Stimulated activated CD8-positive, alpha-beta memory T cell treated with anti-CD3 and anti-CD28 coated beads, Interleukin-7, amount 100 ng/mL, for 24 hours (primary cell): ENCODE data around the gene MAN1B1.

ENCODE experiments used
- DNase-seq: peaks from one replicate; pipeline ENCODE4 v3.0.0-alpha.2; 2020; ENCODE audit warnings: low read depth

MAN1B1 gene

DNA sequence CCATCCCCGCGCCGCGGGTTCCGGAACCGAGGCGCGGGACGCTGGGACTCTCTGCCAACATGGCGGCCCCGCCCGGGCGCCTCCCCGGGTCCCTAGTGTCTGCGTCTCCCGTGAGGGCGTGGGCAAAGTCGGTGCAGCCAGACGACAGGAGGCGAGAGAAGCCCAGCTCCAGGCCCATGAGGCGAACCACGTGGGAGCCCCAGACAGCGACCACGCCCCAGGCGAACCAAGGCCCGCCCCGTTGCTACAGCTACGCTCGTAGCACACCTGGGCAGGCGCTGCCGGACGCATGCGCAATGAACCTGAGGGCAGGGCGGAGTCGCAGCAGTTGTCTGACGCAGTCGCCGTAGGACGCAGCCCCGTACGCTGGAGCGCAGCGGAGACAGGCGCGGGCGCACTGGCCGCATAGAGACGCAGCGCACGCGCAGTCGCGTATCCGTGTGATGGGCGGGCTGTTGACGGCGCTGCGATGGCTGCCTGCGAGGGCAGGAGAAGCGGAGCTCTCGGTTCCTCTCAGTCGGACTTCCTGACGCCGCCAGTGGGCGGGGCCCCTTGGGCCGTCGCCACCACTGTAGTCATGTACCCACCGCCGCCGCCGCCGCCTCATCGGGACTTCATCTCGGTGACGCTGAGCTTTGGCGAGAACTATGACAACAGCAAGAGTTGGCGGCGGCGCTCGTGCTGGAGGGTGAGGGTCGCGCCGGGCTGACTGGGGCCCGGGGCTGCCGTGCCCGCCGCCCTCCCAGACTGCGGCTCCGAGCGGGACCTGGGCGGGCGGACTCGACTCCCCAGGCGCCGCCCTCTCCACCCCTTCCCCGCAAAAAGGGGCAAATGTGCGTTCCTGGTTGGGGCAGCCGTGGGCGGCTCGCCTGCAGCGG is at the start of gene MAN1B1:
Gene MAN1B1 (plus strand): TSS at position 455 of the 878 bp plus-strand sequence. CDS start 15 bp downstream, at position 470.
- DNase-seq = peak; percentile 99

DNA sequence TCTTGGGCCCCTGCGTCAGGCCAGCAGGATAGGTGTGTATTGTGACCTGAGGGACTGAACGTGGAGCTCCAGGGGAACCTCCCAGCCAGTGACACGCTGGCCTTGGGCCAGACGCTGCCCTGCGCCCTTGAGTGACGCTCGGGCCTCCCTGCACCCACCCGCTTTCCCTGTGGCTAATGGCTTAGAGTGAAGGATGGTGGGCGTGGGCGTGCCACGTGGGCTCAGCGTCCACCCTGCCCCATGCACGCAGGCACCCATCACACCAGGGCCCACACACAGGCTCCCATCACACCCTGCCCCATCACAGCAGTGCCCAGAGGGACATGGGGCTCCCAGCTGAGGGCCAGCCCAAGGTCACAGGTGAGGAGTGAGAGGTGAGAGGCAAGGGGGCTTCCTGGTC is 49.8 kb upstream of the MAN1B1 start:
- DNase-seq = no peak

DNA sequence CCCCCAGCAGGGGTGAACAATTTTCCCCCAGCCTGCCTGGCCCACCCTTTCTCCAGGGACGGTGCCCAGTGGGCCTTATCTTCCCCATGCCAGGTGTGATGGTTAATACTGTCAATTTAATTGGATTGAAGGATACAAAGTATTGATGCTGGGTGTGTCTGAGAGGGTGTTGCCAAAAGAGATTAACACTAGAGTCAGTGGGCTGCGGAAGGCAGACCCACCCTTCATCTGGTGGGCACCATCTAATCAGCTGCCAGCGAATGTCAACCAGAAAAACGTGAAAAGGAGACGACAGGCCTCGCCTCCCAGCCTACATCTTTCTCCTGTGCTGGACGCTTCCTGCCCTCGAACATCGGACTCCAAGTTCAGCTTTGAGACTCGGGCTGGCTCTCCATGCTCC is 49.3 kb upstream of the MAN1B1 start:
- DNase-seq = no peak

DNA sequence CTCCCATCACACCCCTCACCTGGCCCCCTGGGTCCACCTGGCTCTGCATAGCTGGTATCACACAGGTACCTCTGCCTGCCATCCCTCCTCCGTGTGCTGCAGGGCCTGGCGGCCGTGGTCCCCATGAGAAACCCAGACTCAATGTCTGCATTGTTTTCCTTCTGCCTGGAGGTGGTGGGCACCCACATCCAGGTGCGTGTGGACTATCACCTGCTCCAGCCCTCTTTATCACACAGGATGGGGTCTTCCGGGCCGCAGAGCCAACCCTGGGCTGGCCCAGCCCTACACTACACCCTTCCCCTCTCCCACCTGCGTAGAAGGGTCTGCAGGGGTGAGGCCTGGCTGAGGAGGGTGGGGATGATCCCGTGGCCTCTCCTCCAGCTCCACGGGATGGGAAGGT is 47.9 kb upstream of the MAN1B1 start:
- DNase-seq = no peak

DNA sequence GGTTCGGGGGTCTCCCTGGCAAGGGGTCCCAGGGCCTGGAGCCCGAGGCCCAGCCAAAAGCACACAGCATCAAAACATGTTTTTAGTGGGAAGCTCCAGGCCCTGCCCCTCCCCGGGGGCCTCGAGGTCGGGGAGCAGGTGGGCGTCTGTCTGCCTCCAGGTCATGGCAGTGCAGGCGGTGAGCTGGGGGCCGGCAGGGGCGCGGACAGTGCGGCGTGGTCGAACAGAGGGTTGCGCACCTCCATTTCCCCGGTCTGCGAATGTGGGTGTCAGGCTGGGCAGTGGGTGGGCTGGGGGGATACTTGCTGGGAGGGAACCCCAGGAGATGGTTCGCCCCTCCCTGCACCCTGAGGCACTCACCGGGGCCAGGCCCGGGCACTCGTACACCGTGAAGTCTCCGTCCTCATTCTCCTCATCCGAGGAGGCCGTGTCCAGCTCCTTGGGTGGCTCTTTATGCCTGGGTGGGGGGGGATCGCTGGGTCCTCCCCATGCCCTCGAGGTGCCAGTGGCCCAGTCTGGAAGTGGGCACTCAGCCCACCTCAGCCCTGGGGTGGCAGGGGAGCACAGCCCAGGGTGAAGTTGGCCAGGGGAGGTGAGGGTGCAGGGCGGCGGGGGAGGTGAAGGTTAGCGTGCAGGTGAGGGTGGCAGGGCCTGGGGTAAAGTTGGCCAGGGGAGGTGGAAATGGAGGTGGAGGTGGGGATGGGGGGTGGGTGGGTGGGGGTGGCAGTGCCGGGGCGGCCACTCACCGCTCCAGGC is 47.0 kb upstream of the MAN1B1 start:
- DNase-seq = no peak

DNA sequence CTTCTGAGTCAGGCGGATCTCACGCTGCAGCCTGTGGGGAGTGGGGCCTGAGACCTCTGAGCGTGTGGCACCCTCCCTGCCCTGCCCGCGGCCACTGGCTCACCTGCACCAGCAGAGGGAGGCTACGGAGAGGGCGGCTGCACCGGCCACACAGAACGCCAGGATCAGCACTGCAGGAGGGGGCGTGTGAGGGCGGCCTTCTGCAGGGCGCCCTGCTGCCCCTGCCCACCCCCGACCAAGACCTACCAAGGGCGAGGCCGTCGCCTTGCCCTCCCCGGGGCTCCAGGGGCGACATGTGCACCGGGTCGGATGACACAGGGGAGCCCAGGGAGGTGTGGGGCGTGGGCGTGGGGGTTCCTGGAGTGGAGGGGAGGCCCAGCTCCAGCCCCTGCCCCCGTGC is 46.2 kb upstream of the MAN1B1 start:
- DNase-seq = no peak

DNA sequence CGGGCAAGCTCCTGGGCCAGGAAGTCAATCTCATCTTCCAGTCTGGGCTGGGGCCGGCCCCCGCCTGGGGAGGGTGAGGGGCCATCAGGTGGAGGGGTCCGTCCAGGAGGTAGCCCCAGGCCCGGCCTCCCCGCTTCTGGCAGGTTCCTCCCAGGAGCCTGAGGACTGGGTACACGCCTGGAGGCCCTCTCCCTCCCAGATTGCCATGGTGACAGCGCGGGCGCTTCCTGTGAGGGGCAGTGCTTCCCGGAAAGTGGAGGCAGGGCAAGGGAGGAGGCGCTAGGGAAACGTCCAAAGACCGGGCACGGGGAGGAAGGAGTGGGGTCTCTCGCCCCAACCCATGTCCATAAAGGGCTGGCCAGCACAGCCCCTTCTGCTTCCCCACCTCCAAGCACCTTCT is 45.7 kb upstream of the MAN1B1 start:
- DNase-seq = no peak

DNA sequence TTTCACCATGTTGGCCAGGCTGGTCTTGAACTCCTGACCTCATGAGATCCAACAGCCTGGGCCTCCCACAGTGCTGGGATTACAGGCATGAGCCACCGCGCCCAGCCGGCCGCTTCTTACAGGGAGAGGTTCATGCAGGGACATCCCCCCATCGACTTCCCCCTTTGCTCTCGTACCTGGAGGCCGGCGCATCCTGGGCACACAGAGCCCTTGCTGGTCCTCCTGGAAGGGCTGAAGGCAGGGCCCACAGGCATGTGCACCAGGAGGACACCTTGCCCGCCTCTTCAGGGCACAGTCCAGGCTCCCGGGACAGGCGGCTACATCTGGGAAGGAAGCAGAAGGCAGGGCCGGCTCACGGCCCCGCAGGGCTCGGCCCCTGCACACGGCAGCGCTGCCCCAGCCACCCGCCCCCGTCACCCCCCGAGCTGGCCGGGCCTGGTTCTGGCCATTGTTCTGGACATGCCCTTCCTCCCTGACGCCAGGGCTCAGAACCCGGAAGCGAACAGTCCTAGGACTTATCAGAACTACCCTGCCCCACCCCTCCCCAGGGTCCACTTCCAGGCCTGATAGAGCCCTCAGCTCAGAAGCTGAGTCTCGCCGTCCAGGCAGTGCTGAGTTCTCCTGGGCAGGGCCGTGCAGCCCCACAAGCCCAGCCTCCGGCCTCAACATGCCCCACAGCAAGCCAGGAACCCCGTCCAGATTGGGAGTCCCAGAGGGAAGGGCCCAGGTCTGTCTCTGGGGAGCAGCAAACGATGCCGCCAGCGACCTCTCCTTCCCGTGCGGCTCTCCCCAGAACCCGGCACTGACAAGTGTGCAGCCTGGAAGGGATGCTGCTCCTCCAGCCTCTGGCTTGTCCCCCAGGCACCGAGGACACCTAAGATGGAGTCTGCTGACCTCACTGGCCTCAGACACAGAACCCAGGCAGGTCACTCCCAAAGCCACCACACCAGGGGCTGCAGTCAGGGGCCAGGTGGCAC is 43.7 kb upstream of the MAN1B1 start:
- DNase-seq = no peak

DNA sequence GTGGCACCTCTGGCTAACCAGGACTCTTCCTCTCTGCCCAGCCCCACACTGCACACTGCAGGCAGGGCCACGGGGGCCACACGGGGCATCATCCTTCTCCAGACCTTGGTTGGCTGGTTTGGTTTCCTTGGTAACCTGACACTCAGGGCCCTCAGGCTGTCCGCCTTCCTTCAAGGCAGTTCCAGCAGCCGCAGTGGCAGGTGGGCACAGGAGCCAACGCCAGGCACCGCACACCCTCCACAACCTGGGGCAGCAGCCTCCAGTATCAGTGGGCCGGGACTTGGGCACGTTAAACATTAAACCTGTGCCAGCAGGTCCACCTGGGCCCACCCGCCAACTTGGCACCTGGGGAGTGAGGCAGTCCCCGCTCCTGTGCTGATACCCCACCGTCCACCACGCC is 42.7 kb upstream of the MAN1B1 start:
- no peak for DNase-seq

DNA sequence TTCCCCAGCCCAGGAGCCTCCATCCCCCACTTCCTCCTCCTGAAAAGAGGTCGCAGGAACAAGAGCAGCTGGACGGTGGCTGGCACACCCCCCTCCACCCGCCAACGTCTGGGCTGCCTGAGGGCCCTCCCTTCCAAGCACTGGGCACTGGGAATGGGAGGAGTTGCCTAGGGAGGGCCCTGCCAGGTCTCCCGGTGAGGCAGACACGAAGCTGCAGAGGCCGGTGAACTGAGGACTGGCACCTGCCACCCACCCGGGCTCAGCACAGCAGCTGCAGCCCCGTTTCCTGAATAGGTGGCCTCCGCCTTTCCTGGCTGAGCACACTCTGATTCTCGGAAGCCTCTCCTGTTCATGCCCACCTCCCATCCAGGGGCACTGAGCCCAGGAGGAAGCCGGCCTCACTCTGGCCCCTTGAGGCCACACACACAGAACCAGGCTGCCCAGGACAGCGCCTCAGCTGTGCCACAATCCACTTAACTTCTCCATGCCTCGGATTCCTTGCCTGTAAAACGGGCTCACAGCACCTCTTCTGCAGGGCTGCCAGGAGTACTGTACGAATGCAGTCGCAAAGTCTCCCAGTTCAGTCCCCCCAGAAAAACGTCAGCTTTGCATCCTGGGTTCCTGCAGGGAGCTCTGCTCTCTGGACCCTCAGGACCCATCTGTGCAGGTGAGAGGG is 42.1 kb upstream of the MAN1B1 start:
- DNase-seq = no peak

DNA sequence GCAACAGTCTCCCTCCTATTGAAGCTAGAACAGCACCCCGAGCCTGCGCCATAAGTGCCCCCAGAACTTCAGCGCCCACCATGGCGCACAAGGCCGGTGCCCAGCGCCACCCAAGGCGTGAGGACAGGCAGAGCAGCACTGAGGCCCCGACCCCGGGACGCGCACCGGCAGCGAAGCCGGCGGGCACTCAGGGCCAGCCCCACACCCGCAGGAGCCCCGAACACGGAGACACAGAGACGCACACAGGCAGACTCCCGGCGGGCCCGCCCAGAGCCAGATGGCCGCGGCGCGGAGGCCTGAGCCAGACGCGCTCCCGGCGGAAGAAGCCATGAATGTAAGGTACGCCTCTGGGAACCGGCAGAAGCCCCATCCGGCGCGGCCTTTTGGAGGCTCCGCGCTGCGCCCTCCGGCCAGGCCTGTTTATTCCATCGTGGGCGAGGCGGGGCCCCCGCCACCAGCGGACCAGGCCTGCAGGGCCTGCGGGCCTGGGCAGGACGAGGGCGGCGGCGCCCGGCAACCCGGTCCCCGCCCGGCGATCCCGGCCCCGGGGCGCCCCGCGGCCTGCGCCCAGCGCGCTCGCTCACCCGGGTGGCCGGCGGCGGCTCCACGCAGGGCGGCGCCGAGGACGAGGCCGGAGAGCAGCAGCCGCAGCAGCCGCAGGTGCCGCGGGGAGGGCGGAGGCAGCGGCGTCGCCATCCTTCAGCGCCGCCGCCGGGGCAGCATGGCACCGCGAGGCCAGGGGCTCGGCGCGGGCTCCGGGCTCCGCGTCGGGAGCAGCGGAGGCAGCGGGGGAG is 41.3 kb upstream of the MAN1B1 start:
- DNase-seq = no peak

DNA sequence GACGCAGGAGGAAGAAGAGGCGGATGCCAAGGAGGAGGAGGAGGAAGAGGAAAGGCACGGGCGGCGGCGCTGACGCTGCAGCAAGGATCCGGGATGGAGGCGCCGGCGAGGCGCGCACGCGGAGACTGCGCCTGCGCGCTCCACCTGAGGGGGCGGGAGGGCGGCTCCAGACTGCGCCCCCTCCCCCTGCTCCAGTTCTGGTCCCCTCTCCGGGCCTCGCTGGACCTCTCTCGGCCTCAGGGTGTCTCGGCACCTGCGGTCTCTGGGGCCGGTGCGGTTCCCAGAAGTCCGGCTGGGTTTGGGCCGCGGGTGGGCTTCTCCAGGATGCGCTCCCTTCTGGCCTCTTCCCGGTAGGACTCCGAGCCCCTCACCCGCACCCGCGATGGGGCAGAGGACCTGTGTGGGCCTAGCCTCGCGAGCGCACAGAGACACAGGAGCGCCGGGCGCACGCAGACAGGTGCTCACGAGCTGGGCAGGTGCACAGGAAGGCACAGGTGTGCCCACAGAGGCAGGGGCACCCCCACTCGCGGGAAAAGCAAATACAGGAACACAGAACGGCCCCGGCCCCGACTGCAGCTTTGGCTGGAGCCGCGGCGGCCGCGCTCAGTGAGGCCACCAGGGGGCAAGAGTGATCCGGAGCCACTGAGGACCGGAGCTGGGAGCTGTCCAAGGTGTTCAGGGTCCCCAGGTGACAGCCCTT is 40.5 kb upstream of the MAN1B1 start, which contains the start of gene NPDC1:
Gene NPDC1 (minus strand): TSS at position 90 of the 700 bp plus-strand sequence. CDS start 188 bp downstream, outside the sequence.
- peak; percentile 68 for DNase-seq

DNA sequence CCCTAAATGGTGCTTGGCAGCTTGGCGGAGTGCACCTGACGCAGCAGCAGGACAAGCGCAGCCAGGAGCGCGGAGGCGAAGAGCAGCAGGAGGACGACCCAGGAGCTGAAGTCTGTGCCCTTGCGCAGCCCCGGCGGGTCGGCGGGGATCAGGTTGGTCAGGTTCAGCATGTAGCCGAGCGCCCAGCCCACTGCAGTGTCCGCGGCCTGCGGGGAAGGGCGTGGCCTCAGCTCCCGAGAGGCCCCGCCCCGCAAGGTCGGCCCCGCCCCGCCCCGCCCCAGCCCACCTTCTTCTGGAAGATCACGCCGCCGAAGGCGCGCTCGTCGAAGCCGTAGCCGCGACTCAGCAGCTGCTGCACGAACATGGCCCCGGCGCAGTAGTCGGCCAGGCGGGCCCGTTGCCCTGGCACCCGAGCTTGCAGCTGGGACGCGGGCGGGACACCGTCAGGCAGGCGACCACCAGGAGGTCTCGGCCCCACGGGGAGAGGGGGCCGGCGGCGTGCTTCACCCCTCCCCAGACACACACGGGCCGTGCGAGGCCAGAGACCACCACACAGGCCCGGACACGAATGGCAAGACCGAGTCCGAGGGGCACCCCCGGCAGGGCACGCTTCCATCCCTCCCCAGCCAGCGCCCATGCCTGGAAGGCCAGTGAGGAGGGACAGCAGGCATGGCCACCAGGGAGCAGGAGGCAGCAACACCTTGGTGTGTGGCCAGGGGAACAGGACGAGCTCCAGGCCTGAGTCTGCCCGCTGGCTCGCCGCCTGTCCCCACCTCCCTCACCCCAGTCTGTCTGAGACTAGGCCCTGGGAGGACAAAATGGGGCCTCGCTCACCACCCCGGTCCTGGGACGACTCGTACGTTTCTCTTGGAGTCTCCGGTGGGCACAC is 37.9 kb upstream of the MAN1B1 start:
- no peak for DNase-seq

DNA sequence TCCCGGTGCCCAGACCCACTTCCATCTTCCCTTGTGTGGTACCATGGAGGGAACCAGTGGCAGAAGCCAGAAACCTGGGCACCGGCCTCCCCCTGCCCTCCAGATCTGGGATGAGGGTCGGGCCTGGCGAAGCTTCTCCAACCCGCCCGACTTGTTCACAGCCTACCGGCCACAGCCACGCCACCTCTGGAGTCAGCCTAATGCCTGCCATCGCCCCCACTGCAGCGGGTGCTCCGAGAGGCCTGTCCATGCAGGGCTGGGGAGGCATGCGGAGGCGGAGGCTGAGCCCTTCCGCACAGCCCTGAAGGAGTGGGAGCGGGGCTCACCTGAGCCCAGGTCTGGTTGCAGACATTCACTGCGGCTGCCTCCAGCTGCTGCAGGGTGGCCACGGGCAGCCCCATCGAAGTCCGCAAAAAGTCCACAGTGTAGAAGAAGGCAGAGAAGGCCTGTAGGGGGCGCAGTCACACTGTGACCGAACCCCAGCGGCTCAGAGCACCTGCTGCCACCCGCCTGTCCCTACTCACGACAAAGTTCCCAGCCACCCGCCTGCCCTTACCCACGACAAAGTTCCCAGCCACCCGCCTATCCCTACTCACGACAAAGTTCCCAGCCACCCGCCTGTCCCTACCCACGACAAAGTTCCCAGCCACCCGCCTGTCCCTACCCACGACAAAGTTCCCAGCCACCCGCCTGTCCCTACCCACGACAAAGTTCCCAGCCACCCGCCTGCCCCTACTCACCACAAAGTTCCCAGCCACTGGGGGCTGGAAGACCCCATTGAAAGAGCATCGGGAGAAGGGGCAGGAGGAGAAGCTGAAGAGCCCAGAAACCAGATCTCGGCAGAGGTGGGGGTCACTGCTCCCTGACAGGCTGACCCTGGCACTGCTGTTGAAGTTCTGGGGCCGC is 37.0 kb upstream of the MAN1B1 start:
- no peak for DNase-seq

DNA sequence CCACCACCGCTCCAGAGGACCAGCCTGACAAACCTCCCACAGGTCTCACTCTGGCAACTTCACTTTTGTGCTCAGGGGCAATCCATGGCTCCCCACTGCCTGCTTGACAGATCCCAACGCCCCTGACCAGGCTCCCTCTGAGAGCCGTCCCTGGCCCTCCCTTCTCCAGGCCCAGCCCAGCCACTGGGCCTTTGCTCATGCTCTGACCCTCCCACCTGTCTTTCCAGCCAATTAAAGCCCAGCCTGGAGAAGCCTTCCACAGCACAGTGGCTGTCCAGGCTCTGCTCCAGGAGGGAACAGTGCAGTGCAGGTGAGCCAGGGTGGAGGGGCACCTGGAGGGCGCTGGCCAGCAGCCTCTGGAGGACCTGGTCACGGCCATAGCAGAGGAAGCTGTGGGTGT is 36.2 kb upstream of the MAN1B1 start:
- DNase-seq = no peak

DNA sequence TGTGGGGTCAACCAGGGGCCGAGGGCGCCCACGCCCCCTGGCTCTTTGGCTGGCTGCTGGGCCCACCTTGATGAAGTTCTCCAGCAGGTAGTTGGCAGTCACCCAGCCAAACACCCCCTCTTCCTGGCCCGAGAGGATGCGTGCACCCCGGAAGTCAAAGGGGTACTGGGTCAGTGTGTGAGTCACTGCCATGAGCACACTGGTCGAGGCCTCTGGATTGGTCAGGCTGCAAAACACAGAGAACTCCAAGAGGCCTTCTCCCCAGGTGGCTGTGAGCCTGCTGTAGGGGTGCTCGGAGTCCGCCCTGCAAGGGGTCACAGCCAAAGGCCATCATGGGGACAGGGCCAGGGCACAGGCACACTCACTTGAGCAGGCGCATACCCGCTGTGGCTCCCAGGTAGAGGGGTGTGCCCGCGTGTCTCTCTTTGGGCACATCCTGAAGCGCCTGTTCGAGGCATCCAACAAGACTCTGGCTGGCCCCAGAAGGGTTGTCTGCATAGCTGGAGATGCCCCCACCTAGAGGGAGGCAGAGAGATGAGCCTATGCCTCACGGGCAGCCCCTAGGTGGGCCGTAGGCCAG is 35.5 kb upstream of the MAN1B1 start:
- DNase-seq = no peak

DNA sequence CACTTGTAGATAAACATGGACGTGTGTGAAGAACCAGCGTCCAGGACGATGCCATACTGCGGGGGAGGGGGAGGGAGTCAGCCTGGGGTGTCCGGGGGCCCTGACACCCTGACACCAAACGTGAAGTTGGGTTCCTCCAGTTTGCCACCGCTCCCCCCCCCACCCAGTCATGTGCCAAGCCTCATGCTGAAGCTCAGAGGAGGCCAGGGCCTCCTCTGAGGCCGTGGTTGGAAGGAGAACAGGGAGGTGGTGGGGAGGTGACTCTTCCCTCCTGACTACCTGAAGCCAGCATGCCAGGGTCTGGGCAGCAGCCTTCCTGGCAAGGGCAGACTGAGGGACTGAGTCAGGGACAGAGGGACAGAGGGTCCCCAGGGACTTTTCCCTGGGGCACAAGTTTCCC is 34.5 kb upstream of the MAN1B1 start:
- no peak for DNase-seq
